SK-N-SH treated with all-trans-retinoic acid at 6 μM for 48 hours (cell line): ENCODE results near the gene ZNRF2.

Experiments used
- ATAC-seq: fragments of 200-7000 bp; cut with Tn5 transposase; 3 replicates; pipeline ENCODE4 v1.9.1; 2020; ENCODE audit warnings: mild to moderate bottlenecking, moderate library complexity
- ARNTL ChIP-seq: fragments of 450-650 bp; formaldehyde crosslinking; IDR thresholded peaks from 2 replicates; pipeline ENCODE4 v1.5.0; 2020; ENCODE audit warnings: low read depth, mild to moderate bottlenecking, moderate library complexity, borderline replicate concordance
- BACH2 ChIP-seq: fragments of 250-450 bp; sonication (Bioruptor Pico); IDR thresholded peaks from 2 replicates; pipeline ENCODE4 v1.9.0; 2021; ENCODE audit warnings: mild to moderate bottlenecking, borderline replicate concordance
- CREB5 ChIP-seq: fragments of 250-450 bp; sonication (Bioruptor Pico); IDR thresholded peaks from 2 replicates; pipeline ENCODE4 v1.5.1; 2020; ENCODE audit warnings: low read depth, mild to moderate bottlenecking, moderate library complexity
- CSDC2 ChIP-seq: fragments of 250-450 bp; sonication (Bioruptor Pico); IDR thresholded peaks from 2 replicates; pipeline ENCODE4 v1.5.0; 2020; ENCODE audit warnings: mild to moderate bottlenecking, moderate library complexity
- CSRNP3 ChIP-seq: fragments of 250-450 bp; sonication (Bioruptor Pico); IDR thresholded peaks from 2 replicates; pipeline ENCODE4 v1.5.1; 2021; ENCODE audit warnings: mild to moderate bottlenecking, moderate library complexity
- GLIS3 ChIP-seq: fragments of 250-450 bp; sonication (Bioruptor Pico); IDR thresholded peaks from 2 replicates; pipeline ENCODE4 v1.5.0; 2020; ENCODE audit warnings: mild to moderate bottlenecking, moderate library complexity
- ISL1 ChIP-seq: fragments of 250-450 bp; sonication (Bioruptor Pico); IDR thresholded peaks from 2 replicates; pipeline ENCODE4 v2.1.2; 2022; ENCODE audit warnings: mild to moderate bottlenecking, moderate library complexity
- OSR1 ChIP-seq: fragments of 250-450 bp; sonication (Bioruptor Pico); IDR thresholded peaks from 2 replicates; pipeline ENCODE4 v1.8.0; 2022; ENCODE audit warnings: moderate library complexity, mild to moderate bottlenecking, inconsistent platforms
- PATZ1 ChIP-seq: fragments of 250-450 bp; sonication (Bioruptor Pico); IDR thresholded peaks from 2 replicates; pipeline ENCODE4 v1.8.0; 2020; ENCODE audit warnings: mild to moderate bottlenecking, moderate library complexity, borderline replicate concordance
- POU6F1 ChIP-seq: fragments of 250-450 bp; sonication (Bioruptor Pico); IDR thresholded peaks from 2 replicates; pipeline ENCODE4 v1.8.0; 2021; ENCODE audit warnings: low read depth, mild to moderate bottlenecking, moderate library complexity, borderline replicate concordance
- PPARA ChIP-seq: fragments of 250-450 bp; sonication (Bioruptor Pico); IDR thresholded peaks from 2 replicates; pipeline ENCODE4 v1.5.0; 2020; ENCODE audit warnings: mild to moderate bottlenecking, borderline replicate concordance
- RARB ChIP-seq: fragments of 250-450 bp; sonication (Bioruptor Pico); IDR thresholded peaks from 2 replicates; pipeline ENCODE4 v1.8.0; 2021; ENCODE audit warnings: mild to moderate bottlenecking, moderate library complexity
- SNAI2 ChIP-seq: fragments of 250-450 bp; sonication (Bioruptor Pico); IDR thresholded peaks from 2 replicates; pipeline ENCODE4 v1.5.0; 2020; ENCODE audit warnings: mild to moderate bottlenecking, moderate library complexity
- TCF4 ChIP-seq: fragments of 250-450 bp; sonication (Bioruptor Pico); IDR thresholded peaks from 2 replicates; pipeline ENCODE4 v1.8.0; 2021; ENCODE audit warnings: mild to moderate bottlenecking, moderate library complexity, borderline replicate concordance
- TOX ChIP-seq: fragments of 250-450 bp; sonication (Bioruptor Pico); IDR thresholded peaks from 2 replicates; pipeline ENCODE4 v1.8.0; 2021; ENCODE audit warnings: mild to moderate bottlenecking, moderate library complexity, borderline replicate concordance
- TSHZ2 ChIP-seq: fragments of 250-450 bp; sonication (Bioruptor Pico); IDR thresholded peaks from 2 replicates; pipeline ENCODE4 v1.5.0; 2020; ENCODE audit warnings: mild to moderate bottlenecking, moderate library complexity
- ZC3H10 ChIP-seq: fragments of 250-450 bp; sonication (Bioruptor Pico); IDR thresholded peaks from 2 replicates; pipeline ENCODE4 v1.5.1; 2021; ENCODE audit warnings: mild to moderate bottlenecking, moderate library complexity
- ZFP3 ChIP-seq: fragments of 250-450 bp; sonication (Bioruptor Pico); IDR thresholded peaks from 2 replicates; pipeline ENCODE4 v1.5.0; 2020; ENCODE audit warnings: mild to moderate bottlenecking, moderate library complexity
- ZFP30 ChIP-seq: fragments of 450-650 bp; formaldehyde crosslinking; IDR thresholded peaks from 2 replicates; pipeline ENCODE4 v1.5.0; 2022; ENCODE audit warnings: mild to moderate bottlenecking, moderate library complexity
- ZNF565 ChIP-seq: fragments of 450-650 bp; formaldehyde crosslinking; conservative IDR thresholded peaks from 2 replicates; pipeline ENCODE4 v1.5.0; 2020; ENCODE audit warnings: low read depth, mild to moderate bottlenecking, moderate library complexity
- ZNF70 ChIP-seq: fragments of 450-650 bp; formaldehyde crosslinking; IDR thresholded peaks from 2 replicates; pipeline ENCODE4 v1.5.0; 2020; ENCODE audit warnings: mild to moderate bottlenecking, moderate library complexity
- ZNF8 ChIP-seq: fragments of 450-650 bp; formaldehyde crosslinking; IDR thresholded peaks from 2 replicates; pipeline ENCODE4 v1.5.0; 2020; ENCODE audit warnings: mild to moderate bottlenecking, moderate library complexity

The ZNRF2 gene

GRCh38 chr7:30315589-30315988 lies 31.2 kb downstream of the ZNRF2 start:
- TF ChIP-seq TSHZ2 = no peak
- TF ChIP-seq ZFP30 (CRISPR knock-in tag) = no peak
- no peak for TF ChIP-seq ZNF70 (CRISPR knock-in tag)
- TF ChIP-seq OSR1 (CRISPR knock-in tag) = no peak
- no peak for TF ChIP-seq CREB5 (CRISPR knock-in tag)
- TF ChIP-seq CSRNP3 (CRISPR knock-in tag) = no peak
- no peak for TF ChIP-seq ZC3H10
- TF ChIP-seq ZNF565 (CRISPR knock-in tag) = no peak
- no peak for TF ChIP-seq SNAI2 (CRISPR knock-in tag)
- TF ChIP-seq BACH2 = no peak
- TF ChIP-seq ZNF8 (CRISPR knock-in tag) = no peak
- TF ChIP-seq ZFP3 (CRISPR knock-in tag) = no peak
- TF ChIP-seq CSDC2 = no peak
- TF ChIP-seq TOX (CRISPR knock-in tag) = no peak
- no peak for TF ChIP-seq ISL1 (CRISPR knock-in tag)
- TF ChIP-seq TCF4 (CRISPR knock-in tag) = no peak
- no peak for TF ChIP-seq GLIS3 (CRISPR knock-in tag)
- TF ChIP-seq RARB = no peak
- TF ChIP-seq PPARA (CRISPR knock-in tag) = no peak
- no peak for ATAC-seq

- TF ChIP-seq ZFP3 (CRISPR knock-in tag) = no peak
- TF ChIP-seq POU6F1 (CRISPR knock-in tag) = no peak
- TF ChIP-seq, all 23 proteins: peak for 0
- no peak for ATAC-seq
Observed at GRCh38 chr7:30320392-30320791, 36.0 kb downstream of the ZNRF2 start.

- peak; percentile 38 for ATAC-seq
- TF ChIP-seq PATZ1 (CRISPR knock-in tag) = no peak
- TF ChIP-seq RARB = no peak
- TF ChIP-seq TSHZ2 = no peak
- TF ChIP-seq GLIS3 (CRISPR knock-in tag) = no peak
- TF ChIP-seq ARNTL (CRISPR knock-in tag) = no peak
- TF ChIP-seq PPARA (CRISPR knock-in tag) = no peak
- no peak for TF ChIP-seq ZFP3 (CRISPR knock-in tag)
- TF ChIP-seq ZC3H10 = no peak
- no peak for TF ChIP-seq TCF4 (CRISPR knock-in tag)
- no peak for TF ChIP-seq ZNF8 (CRISPR knock-in tag)
- no peak for TF ChIP-seq TOX (CRISPR knock-in tag)
- no peak for TF ChIP-seq POU6F1 (CRISPR knock-in tag)
- no peak for TF ChIP-seq ZNF70 (CRISPR knock-in tag)
- no peak for TF ChIP-seq ZNF565 (CRISPR knock-in tag)
- no peak for TF ChIP-seq ZFP30 (CRISPR knock-in tag)
Observed at GRCh38 chr7:30321089-30321881, 36.9 kb downstream of the ZNRF2 start.
